Measurements from ENCODE around the gene SHISAL1.
"Not testable (repeated sequence)": the region's sequence is repeated elsewhere in the genome, so short reads cannot be mapped to it uniquely, and the experiment has no call there.

Gene SHISAL1

GRCh38 chr22:44307509-44308169 is 5.1 kb downstream of the SHISAL1 start:
- Histone ChIP-seq H3K36me3 (ENCODE audit: insufficient read depth, low read length) (no peaks in the 10 kb centered on the region), H3K4me1 (ENCODE audit: insufficient read depth, low read length) (peaks cover 86% of the 10 kb centered on the region), H3K9ac (ENCODE audit: low read length) (no peak overlapping the region), H3K9me3 (ENCODE audit: low read length) (no peaks in the 10 kb centered on the region), H3K4me3 (ENCODE audit: low read depth in 1 of 2, low read length in 2 of 2) (no peak overlapping the region), H3K27me3 (ENCODE audit: control insufficient read depth in 1 of 2, insufficient read depth in 2 of 2, low read length in 2 of 2) (no peaks in the 10 kb centered on the region), H3K27ac (ENCODE audit: low read depth, low read length) (peak overlapping the region; percentile 75)

DNA sequence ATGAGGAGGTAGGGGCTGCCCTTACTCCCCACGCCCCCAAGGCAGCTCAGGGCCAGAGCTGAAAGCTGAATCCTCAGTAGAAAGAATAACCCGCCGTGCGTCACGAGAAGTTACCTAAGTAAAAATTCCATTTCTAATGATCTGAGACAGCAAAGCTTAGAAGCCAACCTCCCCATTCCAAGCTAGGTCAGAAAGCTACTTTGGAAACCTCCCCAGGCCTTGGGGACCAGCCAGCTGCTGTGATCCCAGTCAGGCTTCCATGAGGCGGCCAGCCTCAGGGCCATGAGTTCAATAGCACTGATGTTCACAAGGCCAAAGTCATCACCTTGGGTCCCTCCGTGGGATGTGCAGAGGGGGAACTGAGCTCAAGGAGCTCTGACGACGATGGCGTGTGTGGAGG is 6.9 kb downstream of the SHISAL1 start:
- Histone ChIP-seq H3K9ac (ENCODE audit: low read length) (no peak overlapping the region), H3K27me3 (ENCODE audit: control insufficient read depth in 1 of 2, insufficient read depth in 2 of 2, low read length in 2 of 2) (no peaks in the 10 kb centered on the region), H3K9me3 (ENCODE audit: low read length) (no peaks in the 10 kb centered on the region), H3K27ac (ENCODE audit: low read depth, low read length) (peak overlapping the region; percentile 41), H3K4me1 (ENCODE audit: insufficient read depth, low read length) (peaks cover 69% of the 10 kb centered on the region), H3K36me3 (ENCODE audit: insufficient read depth, low read length) (no peaks in the 10 kb centered on the region), H3K4me3 (ENCODE audit: low read depth in 1 of 2, low read length in 2 of 2) (no peak overlapping the region)

GRCh38 chr22:44305455-44305854 is 7.3 kb downstream of the SHISAL1 start:
- Histone ChIP-seq H3K27me3 (ENCODE audit: control insufficient read depth in 1 of 2, insufficient read depth in 2 of 2, low read length in 2 of 2) (no peaks in the 10 kb centered on the region), H3K36me3 (ENCODE audit: insufficient read depth, low read length) (no peaks in the 10 kb centered on the region), H3K27ac (ENCODE audit: low read depth, low read length) (peak overlapping the region; percentile 41), H3K4me1 (ENCODE audit: insufficient read depth, low read length) (peaks cover 64% of the 10 kb centered on the region), H3K9me3 (ENCODE audit: low read length) (no peaks in the 10 kb centered on the region), H3K4me3 (ENCODE audit: low read depth in 1 of 2, low read length in 2 of 2) (no peak overlapping the region), H3K9ac (ENCODE audit: low read length) (no peak overlapping the region)

DNA sequence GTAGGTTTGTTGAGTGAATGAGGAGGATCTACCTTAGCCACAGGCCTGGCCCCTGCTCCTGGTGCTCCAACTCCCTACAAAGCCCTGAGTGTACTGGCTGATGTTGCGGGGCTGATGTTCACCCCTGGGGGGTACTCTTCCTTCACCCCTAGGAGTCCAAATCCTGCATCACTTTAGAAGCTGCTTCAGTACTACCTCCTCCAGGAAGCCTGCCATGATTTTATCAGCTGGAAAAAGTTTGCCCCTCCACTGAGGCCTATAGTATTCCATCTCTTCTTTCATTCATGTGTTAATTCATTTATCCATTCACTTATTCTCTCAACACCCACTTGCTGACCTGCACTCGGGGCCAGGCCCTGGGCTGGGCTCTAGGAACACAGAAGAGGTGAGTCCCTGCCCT is 7.8 kb downstream of the SHISAL1 start:
- Histone ChIP-seq H3K27ac (ENCODE audit: low read depth, low read length) (peak overlapping the region; percentile 51), H3K9me3 (ENCODE audit: low read length) (no peaks in the 10 kb centered on the region), H3K4me3 (ENCODE audit: low read depth in 1 of 2, low read length in 2 of 2) (no peak overlapping the region), H3K27me3 (ENCODE audit: control insufficient read depth in 1 of 2, insufficient read depth in 2 of 2, low read length in 2 of 2) (no peaks in the 10 kb centered on the region), H3K9ac (ENCODE audit: low read length) (no peak overlapping the region), H3K4me1 (ENCODE audit: insufficient read depth, low read length) (peaks cover 60% of the 10 kb centered on the region), H3K36me3 (ENCODE audit: insufficient read depth, low read length) (no peaks in the 10 kb centered on the region)

- Histone ChIP-seq H3K27me3 (ENCODE audit: control insufficient read depth in 1 of 2, insufficient read depth in 2 of 2, low read length in 2 of 2) (no peaks in the 10 kb centered on the region), H3K27ac (ENCODE audit: low read depth, low read length) (peak overlapping the region; percentile 51), H3K9ac (ENCODE audit: low read length) (no peak overlapping the region), H3K4me1 (ENCODE audit: insufficient read depth, low read length) (peaks cover 55% of the 10 kb centered on the region), H3K36me3 (ENCODE audit: insufficient read depth, low read length) (no peaks in the 10 kb centered on the region), H3K9me3 (ENCODE audit: low read length) (no peaks in the 10 kb centered on the region), H3K4me3 (ENCODE audit: low read depth in 1 of 2, low read length in 2 of 2) (no peak overlapping the region)
Measured at GRCh38 chr22:44304354-44304753, 8.4 kb downstream of the SHISAL1 start.

DNA sequence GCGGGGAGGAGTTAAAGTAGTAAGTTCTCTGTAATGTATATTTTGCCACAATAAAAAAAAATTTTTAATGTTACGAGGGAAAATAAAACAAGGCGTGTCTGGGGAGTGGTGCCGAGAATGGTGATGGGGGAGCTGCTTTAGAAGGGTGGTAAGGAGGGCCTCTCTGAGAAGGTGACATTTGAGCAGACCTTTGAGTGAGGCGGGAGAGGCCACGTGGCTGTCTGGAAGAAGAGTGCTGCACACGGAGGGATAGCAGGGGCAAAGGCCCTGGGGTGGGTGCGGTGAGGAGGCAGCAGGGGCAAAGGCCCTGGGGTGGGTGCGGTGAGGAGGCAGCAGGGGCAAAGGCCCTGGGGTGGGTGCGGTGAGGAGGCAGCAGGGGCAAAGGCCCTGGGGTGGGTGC is 10.4 kb downstream of the SHISAL1 start:
- not testable (repeated sequence) for H3K9me3 ChIP-seq (ENCODE audit: low read length); H3K9ac ChIP-seq (ENCODE audit: low read length); H3K27ac ChIP-seq (ENCODE audit: low read depth, low read length); H3K27me3 ChIP-seq (ENCODE audit: control insufficient read depth in 1 of 2, insufficient read depth in 2 of 2, low read length in 2 of 2); H3K4me3 ChIP-seq (ENCODE audit: low read depth in 1 of 2, low read length in 2 of 2); H3K36me3 ChIP-seq (ENCODE audit: insufficient read depth, low read length)
- H3K4me1 ChIP-seq (ENCODE audit: insufficient read depth, low read length) = peaks cover 35% of the 10 kb centered on the region

GRCh38 chr22:44301039-44301438 is 11.7 kb downstream of the SHISAL1 start:
- Histone ChIP-seq H3K4me1 (ENCODE audit: insufficient read depth, low read length) (peaks cover 22% of the 10 kb centered on the region), H3K4me3 (ENCODE audit: low read depth in 1 of 2, low read length in 2 of 2) (no peak overlapping the region), H3K36me3 (ENCODE audit: insufficient read depth, low read length) (no peaks in the 10 kb centered on the region), H3K9me3 (ENCODE audit: low read length) (no peaks in the 10 kb centered on the region), H3K9ac (ENCODE audit: low read length) (no peak overlapping the region), H3K27me3 (ENCODE audit: control insufficient read depth in 1 of 2, insufficient read depth in 2 of 2, low read length in 2 of 2) (no peaks in the 10 kb centered on the region), H3K27ac (ENCODE audit: low read depth, low read length) (no peak overlapping the region)

DNA sequence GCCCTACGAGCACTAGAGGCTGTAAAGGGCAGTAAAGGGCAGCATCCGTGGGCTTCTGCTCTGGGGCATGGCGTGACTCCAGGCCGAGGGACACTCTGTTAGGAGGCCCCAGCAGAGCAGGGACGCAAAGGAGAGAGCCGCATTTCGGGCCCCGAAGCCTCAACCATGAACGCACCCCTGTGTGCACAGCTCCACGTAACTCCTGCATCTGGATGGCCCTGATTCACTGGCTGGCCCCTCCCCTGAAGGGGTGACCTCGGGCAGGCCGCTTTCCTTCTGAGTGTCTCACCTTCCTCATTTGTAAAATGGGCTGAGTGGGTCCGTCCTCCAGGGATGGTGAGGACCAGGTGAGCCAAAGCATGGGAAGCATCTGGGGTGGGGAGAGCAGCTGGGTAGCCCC is 13.6 kb downstream of the SHISAL1 start:
- Histone ChIP-seq H3K27me3 (ENCODE audit: control insufficient read depth in 1 of 2, insufficient read depth in 2 of 2, low read length in 2 of 2) (no peaks in the 10 kb centered on the region), H3K4me1 (ENCODE audit: insufficient read depth, low read length) (peaks cover 4% of the 10 kb centered on the region), H3K27ac (ENCODE audit: low read depth, low read length) (no peak overlapping the region), H3K36me3 (ENCODE audit: insufficient read depth, low read length) (no peaks in the 10 kb centered on the region), H3K9ac (ENCODE audit: low read length) (no peak overlapping the region), H3K4me3 (ENCODE audit: low read depth in 1 of 2, low read length in 2 of 2) (no peak overlapping the region), H3K9me3 (ENCODE audit: low read length) (no peaks in the 10 kb centered on the region)

DNA sequence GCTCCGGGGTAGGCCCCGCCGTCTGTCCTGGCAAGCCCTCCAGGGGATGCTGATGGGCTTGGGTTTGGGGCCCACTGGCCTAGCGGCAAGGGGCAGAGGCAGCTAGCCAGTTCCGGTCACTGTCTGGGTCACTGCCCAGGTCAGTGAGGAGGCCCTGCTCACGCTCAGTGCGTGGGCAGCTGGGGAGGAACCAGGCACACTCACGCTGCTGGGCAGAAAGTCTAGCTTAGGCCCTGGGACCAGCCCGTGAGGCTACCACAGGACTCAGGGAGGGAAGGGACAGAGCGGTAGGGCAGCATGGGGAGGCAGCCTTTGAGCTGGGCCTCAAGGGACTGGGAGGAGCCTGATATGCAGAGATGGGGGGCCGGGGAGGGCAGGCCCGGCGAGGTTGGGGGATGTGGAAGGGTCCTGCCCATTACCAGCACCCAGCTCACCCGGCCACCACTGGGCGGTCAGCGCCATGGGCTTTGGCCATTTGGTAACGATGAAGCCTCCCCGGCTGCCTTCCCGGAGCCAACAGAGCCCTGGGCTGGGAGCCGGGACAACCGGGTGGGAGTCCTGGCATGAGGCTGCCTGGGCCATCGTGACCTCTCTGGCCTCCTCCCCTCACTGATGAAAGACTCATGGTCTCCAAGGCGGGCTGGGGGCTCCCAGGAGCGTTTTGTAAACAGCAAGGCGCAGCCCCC is 14.2 kb downstream of the SHISAL1 start:
- H3K9ac ChIP-seq (ENCODE audit: low read length) = no peak overlapping the region
- H3K27ac ChIP-seq (ENCODE audit: low read depth, low read length) = no peak overlapping the region
- H3K36me3 ChIP-seq (ENCODE audit: insufficient read depth, low read length) = no peaks in the 10 kb centered on the region
- H3K4me3 ChIP-seq (ENCODE audit: low read depth in 1 of 2, low read length in 2 of 2) = no peak overlapping the region
- no peaks in the 10 kb centered on the region for H3K27me3 ChIP-seq (ENCODE audit: control insufficient read depth in 1 of 2, insufficient read depth in 2 of 2, low read length in 2 of 2)
- no peaks in the 10 kb centered on the region for H3K4me1 ChIP-seq (ENCODE audit: insufficient read depth, low read length)
- no peaks in the 10 kb centered on the region for H3K9me3 ChIP-seq (ENCODE audit: low read length)

DNA sequence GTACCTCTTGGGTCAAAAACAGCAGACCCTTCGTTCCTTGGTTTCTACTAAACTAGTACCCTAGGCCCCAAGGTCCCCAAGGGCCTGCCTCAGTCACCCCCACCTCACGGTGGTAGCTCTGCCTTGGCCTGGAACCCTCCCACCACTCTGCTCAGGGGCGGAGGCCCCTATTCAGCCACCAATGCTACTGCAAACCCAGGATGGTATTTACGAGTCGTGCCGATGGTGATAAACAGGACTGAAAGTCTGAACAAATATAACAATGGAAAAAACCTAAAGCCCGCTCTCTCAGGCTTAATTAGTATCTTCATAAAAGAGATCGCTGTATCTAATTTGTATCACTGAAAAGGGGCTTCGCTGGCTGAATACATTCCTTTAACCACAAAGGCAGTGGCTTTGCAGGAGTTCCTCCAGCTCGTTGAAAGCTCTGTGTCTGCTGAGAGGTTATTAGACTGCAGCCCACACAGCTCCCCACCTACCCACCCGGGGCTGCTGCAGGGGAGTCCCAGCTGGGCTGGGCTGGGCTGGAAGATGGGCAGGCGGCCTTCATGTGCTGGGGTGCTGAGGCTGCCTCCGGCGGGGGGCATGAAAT is 15.2 kb downstream of the SHISAL1 start:
- Histone ChIP-seq H3K9ac (ENCODE audit: low read length) (no peak overlapping the region), H3K9me3 (ENCODE audit: low read length) (no peaks in the 10 kb centered on the region), H3K27me3 (ENCODE audit: control insufficient read depth in 1 of 2, insufficient read depth in 2 of 2, low read length in 2 of 2) (no peaks in the 10 kb centered on the region), H3K27ac (ENCODE audit: low read depth, low read length) (no peak overlapping the region), H3K4me1 (ENCODE audit: insufficient read depth, low read length) (no peaks in the 10 kb centered on the region), H3K4me3 (ENCODE audit: low read depth in 1 of 2, low read length in 2 of 2) (no peak overlapping the region), H3K36me3 (ENCODE audit: insufficient read depth, low read length) (no peaks in the 10 kb centered on the region)

DNA sequence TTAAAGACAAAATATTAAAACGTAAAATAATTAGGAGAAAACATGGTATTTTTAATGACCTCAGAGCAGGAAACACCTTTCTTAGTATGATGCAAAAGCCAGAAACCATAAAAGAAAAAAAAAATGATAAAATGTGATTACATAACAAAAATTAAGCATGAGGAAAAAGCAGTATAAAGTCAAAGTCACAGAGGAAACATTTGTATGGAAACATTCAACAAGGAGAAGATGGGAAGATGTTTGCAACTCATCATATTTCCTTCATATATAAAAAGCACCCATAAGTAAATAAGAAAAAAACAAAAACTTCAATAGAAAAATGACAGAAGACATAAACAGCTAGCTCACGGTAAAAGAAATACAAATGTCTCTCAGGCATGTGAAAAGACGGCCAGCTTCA is 17.3 kb downstream of the SHISAL1 start:
- Histone ChIP-seq H3K4me1 (ENCODE audit: insufficient read depth, low read length) (no peaks in the 10 kb centered on the region), H3K27me3 (ENCODE audit: control insufficient read depth in 1 of 2, insufficient read depth in 2 of 2, low read length in 2 of 2) (no peaks in the 10 kb centered on the region), H3K9me3 (ENCODE audit: low read length) (no peaks in the 10 kb centered on the region), H3K4me3 (ENCODE audit: low read depth in 1 of 2, low read length in 2 of 2) (no peak overlapping the region), H3K27ac (ENCODE audit: low read depth, low read length) (no peak overlapping the region), H3K36me3 (ENCODE audit: insufficient read depth, low read length) (no peaks in the 10 kb centered on the region), H3K9ac (ENCODE audit: low read length) (no peak overlapping the region)

DNA sequence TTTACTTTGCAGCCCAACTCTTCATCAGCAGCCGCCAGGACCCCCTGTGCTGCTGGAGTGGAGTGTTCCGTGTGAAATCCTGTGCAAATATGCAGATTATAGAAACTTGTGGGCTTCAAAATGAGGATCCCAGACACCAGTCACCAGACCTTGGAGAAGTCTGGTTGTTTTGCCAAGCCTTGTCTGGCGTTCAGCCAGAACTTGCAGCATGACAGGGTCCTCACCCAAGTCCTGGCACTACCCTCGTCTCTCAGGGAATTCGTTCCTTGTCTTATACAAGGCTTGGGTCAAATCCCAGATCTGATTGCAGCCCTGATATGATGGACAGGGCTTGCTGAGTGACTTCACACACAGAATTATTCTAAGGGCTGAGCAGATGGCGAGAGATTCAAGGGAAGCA is 18.9 kb downstream of the SHISAL1 start:
- no peaks in the 10 kb centered on the region for H3K4me1 ChIP-seq (ENCODE audit: insufficient read depth, low read length)
- H3K27ac ChIP-seq (ENCODE audit: low read depth, low read length) = no peak overlapping the region
- no peak overlapping the region for H3K4me3 ChIP-seq (ENCODE audit: low read depth in 1 of 2, low read length in 2 of 2)
- no peaks in the 10 kb centered on the region for H3K9me3 ChIP-seq (ENCODE audit: low read length)
- H3K9ac ChIP-seq (ENCODE audit: low read length) = no peak overlapping the region
- no peaks in the 10 kb centered on the region for H3K27me3 ChIP-seq (ENCODE audit: control insufficient read depth in 1 of 2, insufficient read depth in 2 of 2, low read length in 2 of 2)
- no peaks in the 10 kb centered on the region for H3K36me3 ChIP-seq (ENCODE audit: insufficient read depth, low read length)
